Type B pancreatic cell (in vitro differentiated cells): ENCODE measurements around the gene TIPARP. TPM values are rescaled to one million over a fixed set of nuclear protein-coding genes. Genes with fewer than 3 reads are reported as not detected.

Experiments
- DNase-seq: peaks from one replicate; pipeline ENCODE4 v3.0.0; 2021; ENCODE audit warnings: mixed read lengths; ENCODE audit not compliant: unreplicated experiment; ENCODE audit errors: extremely low spot score
- H3K27ac Mint-ChIP-seq: 2 replicates; pipeline ENCODE4 v1.8.0; 2021; ENCODE audit warnings: mild to moderate bottlenecking, mixed read lengths
- H3K27me3 Mint-ChIP-seq: 2 replicates; pipeline ENCODE4 v1.8.0; 2021; ENCODE audit warnings: mixed read lengths
- H3K36me3 Mint-ChIP-seq: 2 replicates; pipeline ENCODE4 v1.8.0; 2021; ENCODE audit warnings: mixed read lengths
- H3K4me1 Mint-ChIP-seq: one replicate; pipeline ENCODE4 v1.8.0; 2021; ENCODE audit warnings: mixed read lengths; ENCODE audit not compliant: unreplicated experiment
- H3K4me3 Mint-ChIP-seq: 2 replicates; pipeline ENCODE4 v1.8.0; 2021; ENCODE audit warnings: mild to moderate bottlenecking, mixed read lengths
- H3K9me3 Mint-ChIP-seq: 2 replicates; pipeline ENCODE4 v1.8.0; 2021; ENCODE audit warnings: mixed read lengths
- total RNA-seq: library from RNA; stranded (reverse); gene quantifications from 2 replicates; pipeline ENCODE4 v1.2.1, GENCODE V29; 2021; ENCODE audit warnings: low replicate concordance
- TF ChIP-seq, protein P1 (sequence below): fragments of 200-600 bp; sonication (generic); conservative IDR thresholded peaks from 2 replicates; pipeline ENCODE4 v1.5.0; 2021; ENCODE audit warnings: antibody characterized with exemption, mild to moderate bottlenecking

Gene TIPARP
- total RNA-seq, 1 donor from 2014 or later = 37.5 TPM

GRCh38 chr3:156630081-156630772, 44.2 kb upstream of the TIPARP start:
- no peak for DNase-seq
- Mint-ChIP-seq H3K36me3 (no peaks in the 10 kb centered on the region), H3K27me3 (no peaks in the 10 kb centered on the region)

GRCh38 chr3:156630773-156631093, 43.7 kb upstream of the TIPARP start:
- Mint-ChIP-seq H3K4me3 (no peak overlapping the region), H3K9me3 (no peaks in the 10 kb centered on the region), H3K4me1 (peaks cover 16% of the 10 kb centered on the region), H3K27ac (no peak overlapping the region), H3K27me3 (no peaks in the 10 kb centered on the region), H3K36me3 (no peaks in the 10 kb centered on the region)
- TF ChIP-seq, protein P1, sequence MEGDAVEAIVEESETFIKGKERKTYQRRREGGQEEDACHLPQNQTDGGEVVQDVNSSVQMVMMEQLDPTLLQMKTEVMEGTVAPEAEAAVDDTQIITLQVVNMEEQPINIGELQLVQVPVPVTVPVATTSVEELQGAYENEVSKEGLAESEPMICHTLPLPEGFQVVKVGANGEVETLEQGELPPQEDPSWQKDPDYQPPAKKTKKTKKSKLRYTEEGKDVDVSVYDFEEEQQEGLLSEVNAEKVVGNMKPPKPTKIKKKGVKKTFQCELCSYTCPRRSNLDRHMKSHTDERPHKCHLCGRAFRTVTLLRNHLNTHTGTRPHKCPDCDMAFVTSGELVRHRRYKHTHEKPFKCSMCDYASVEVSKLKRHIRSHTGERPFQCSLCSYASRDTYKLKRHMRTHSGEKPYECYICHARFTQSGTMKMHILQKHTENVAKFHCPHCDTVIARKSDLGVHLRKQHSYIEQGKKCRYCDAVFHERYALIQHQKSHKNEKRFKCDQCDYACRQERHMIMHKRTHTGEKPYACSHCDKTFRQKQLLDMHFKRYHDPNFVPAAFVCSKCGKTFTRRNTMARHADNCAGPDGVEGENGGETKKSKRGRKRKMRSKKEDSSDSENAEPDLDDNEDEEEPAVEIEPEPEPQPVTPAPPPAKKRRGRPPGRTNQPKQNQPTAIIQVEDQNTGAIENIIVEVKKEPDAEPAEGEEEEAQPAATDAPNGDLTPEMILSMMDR = no peak
- DNase-seq = no peak

More at GRCh38 chr3:156630081-156630772, 44.2 kb upstream of the TIPARP start:
- Mint-ChIP-seq H3K9me3 (no peaks in the 10 kb centered on the region), H3K4me1 (peaks cover 16% of the 10 kb centered on the region), H3K27ac (no peak overlapping the region), H3K4me3 (no peak overlapping the region)
- TF ChIP-seq, protein P1 = no peak

DNA sequence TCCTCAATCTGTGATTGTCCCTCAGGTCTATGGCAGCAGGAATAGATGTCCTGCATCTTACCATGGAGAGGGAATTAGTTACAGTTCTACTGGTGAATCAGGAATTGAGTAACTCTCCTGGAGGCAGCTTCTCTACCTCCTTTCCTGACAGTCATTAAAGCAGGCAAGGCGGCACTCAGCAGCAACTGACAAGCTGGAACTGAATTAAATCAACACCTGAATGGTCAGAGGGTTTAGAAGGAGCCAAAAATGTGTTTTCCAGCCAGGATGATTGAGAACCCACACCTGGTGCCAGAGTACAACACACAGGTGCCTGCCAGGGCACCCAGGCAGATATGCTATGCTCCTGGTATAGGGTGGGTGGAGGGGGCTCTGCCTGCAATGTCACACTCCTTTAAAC, 43.1 kb upstream of the TIPARP start:
- no peaks in the 10 kb centered on the region for H3K27me3 Mint-ChIP-seq
- peaks cover 16% of the 10 kb centered on the region for H3K4me1 Mint-ChIP-seq
- DNase-seq = no peak
- no peaks in the 10 kb centered on the region for H3K9me3 Mint-ChIP-seq
- H3K4me3 Mint-ChIP-seq = no peak overlapping the region
- TF ChIP-seq, protein P1 = no peak
- H3K27ac Mint-ChIP-seq = no peak overlapping the region
- no peaks in the 10 kb centered on the region for H3K36me3 Mint-ChIP-seq

DNA sequence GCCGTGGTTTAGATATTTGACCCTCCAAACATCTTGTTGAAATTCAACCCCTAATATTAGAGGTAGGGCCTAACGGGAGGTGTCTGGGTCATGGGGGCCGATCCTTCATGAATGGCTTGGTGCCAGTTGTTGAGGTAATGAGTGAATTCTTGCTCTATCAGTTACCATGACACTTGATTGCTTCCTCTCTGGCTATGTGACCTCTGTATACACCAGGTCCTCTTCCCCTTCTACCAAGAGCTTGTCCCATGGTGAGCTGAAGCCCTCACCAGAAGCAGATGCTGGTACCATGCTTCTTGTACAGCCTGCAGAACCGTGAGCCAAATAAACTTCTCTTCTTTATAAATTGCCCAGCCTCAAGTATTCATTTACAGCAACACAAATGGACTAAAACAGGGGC, 41.8 kb upstream of the TIPARP start:
- no peaks in the 10 kb centered on the region for H3K9me3 Mint-ChIP-seq

DNA sequence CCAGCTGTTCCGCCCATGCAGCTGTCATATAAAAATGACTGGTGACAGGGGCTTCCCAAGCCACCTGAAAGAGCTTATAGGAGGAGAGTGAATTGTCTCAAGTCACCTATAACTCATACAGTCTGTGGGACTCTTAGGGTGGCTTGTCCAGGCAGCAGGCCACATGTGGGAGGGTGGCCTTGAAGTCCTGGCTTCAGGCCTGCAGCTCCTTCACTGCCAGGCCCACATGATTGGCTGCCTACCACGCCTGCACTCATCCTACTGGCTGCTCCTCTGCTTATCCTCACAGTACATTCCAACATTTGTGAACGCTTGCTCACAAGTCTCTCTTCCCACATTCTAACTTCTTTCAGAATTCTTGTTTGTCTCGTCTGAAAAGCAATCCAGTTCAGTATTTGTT, 41.1 kb upstream of the TIPARP start:
- Mint-ChIP-seq H3K4me3 (no peak overlapping the region), H3K36me3 (no peaks in the 10 kb centered on the region), H3K27me3 (no peaks in the 10 kb centered on the region), H3K4me1 (peaks cover 6% of the 10 kb centered on the region), H3K27ac (no peak overlapping the region), H3K9me3 (no peaks in the 10 kb centered on the region)
- DNase-seq = no peak
- TF ChIP-seq, protein P1 = no peak

More for the DNA sequence above, 41.8 kb upstream of the TIPARP start:
- DNase-seq = no peak
- H3K4me1 Mint-ChIP-seq = peaks cover 14% of the 10 kb centered on the region
- no peaks in the 10 kb centered on the region for H3K36me3 Mint-ChIP-seq
- H3K4me3 Mint-ChIP-seq = no peak overlapping the region
- H3K27me3 Mint-ChIP-seq = no peaks in the 10 kb centered on the region
- no peak overlapping the region for H3K27ac Mint-ChIP-seq
- TF ChIP-seq, protein P1 = no peak

GRCh38 chr3:156635034-156635433, 39.4 kb upstream of the TIPARP start:
- Mint-ChIP-seq H3K9me3 (no peaks in the 10 kb centered on the region), H3K4me1 (no peaks in the 10 kb centered on the region), H3K27me3 (no peaks in the 10 kb centered on the region), H3K4me3 (no peak overlapping the region), H3K27ac (no peak overlapping the region), H3K36me3 (no peaks in the 10 kb centered on the region)
- DNase-seq = no peak
- TF ChIP-seq, protein P1 = no peak
